Measurements from ENCODE around the gene TPSG1.
A peak's percentile ranks its signal among the peaks of the same experiment; 100 is the strongest.
"Not testable (repeated sequence)": the region's sequence is repeated elsewhere in the genome, so short reads cannot be mapped to it uniquely, and the experiment has no call there.

Gene TPSG1

GRCh38 chr16:1194665-1195392 is 30.2 kb downstream of the TPSG1 start:
- no peak for DNase-seq (ENCODE audit: low read depth)

GRCh38 chr16:1193825-1194581 is 31.1 kb downstream of the TPSG1 start:
- DNase-seq (ENCODE audit: low read depth): no peak

- no peak for DNase-seq (ENCODE audit: low read depth)
Measured at GRCh38 chr16:1193143-1193824, 31.8 kb downstream of the TPSG1 start.

- no peak for DNase-seq (ENCODE audit: low read depth)
Measured at GRCh38 chr16:1192384-1193073, 32.5 kb downstream of the TPSG1 start.

GRCh38 chr16:1190789-1191188 is 34.3 kb downstream of the TPSG1 start:
- DNase-seq (ENCODE audit: low read depth): not testable (repeated sequence)

- DNase-seq (ENCODE audit: low read depth): no peak
Measured at GRCh38 chr16:1189455-1189854, 35.6 kb downstream of the TPSG1 start.

GRCh38 chr16:1188432-1189189 is 36.5 kb downstream of the TPSG1 start:
- peak; percentile 33 for DNase-seq (ENCODE audit: low read depth)

- DNase-seq (ENCODE audit: low read depth): not testable (repeated sequence)
Measured at GRCh38 chr16:1185460-1186207, 39.4 kb downstream of the TPSG1 start.

- DNase-seq (ENCODE audit: low read depth): no peak
Measured at GRCh38 chr16:1184980-1185379, 40.1 kb downstream of the TPSG1 start.

GRCh38 chr16:1184156-1184868 is 40.8 kb downstream of the TPSG1 start:
- no peak for DNase-seq (ENCODE audit: low read depth)

- no peak for DNase-seq (ENCODE audit: low read depth)
Measured at GRCh38 chr16:1182950-1183907, 41.8 kb downstream of the TPSG1 start.

GRCh38 chr16:1182316-1182671 is 42.8 kb downstream of the TPSG1 start:
- DNase-seq (ENCODE audit: low read depth): no peak

GRCh38 chr16:1181404-1182315 is 43.4 kb downstream of the TPSG1 start:
- DNase-seq (ENCODE audit: low read depth): no peak

- no peak for DNase-seq (ENCODE audit: low read depth)
Measured at GRCh38 chr16:1180549-1181403, 44.3 kb downstream of the TPSG1 start.

- no peak for DNase-seq (ENCODE audit: low read depth)
Measured at GRCh38 chr16:1178295-1178910, 46.7 kb downstream of the TPSG1 start.

- no peak for DNase-seq (ENCODE audit: low read depth)
Measured at GRCh38 chr16:1177750-1178149, 47.3 kb downstream of the TPSG1 start.

GRCh38 chr16:1177053-1177452 is 48.0 kb downstream of the TPSG1 start:
- no peak for DNase-seq (ENCODE audit: low read depth)
